GM18511 (cell line): ENCODE data around the gene ZXDC.

ENCODE experiments used
- ATAC-seq: cut with Tn5 transposase; IDR thresholded peaks from one replicate; pipeline ENCODE4 v1.9.1; 2021; ENCODE audit warnings: mild to moderate bottlenecking, moderate library complexity; ENCODE audit not compliant: unreplicated experiment

The ZXDC gene

GRCh38 chr3:126456766-126457388 is 18.8 kb downstream of the ZXDC start:
- ATAC-seq = no peak

GRCh38 chr3:126456211-126456610 is 19.5 kb downstream of the ZXDC start:
- no peak for ATAC-seq

GRCh38 chr3:126454437-126455198 is 21.1 kb downstream of the ZXDC start:
- no peak for ATAC-seq

- ATAC-seq = no peak
Measured at GRCh38 chr3:126454025-126454424, 21.7 kb downstream of the ZXDC start.

GRCh38 chr3:126452213-126452612 is 23.5 kb downstream of the ZXDC start:
- no peak for ATAC-seq

- ATAC-seq = no peak
Measured at GRCh38 chr3:126451511-126451910, 24.2 kb downstream of the ZXDC start.

GRCh38 chr3:126450744-126451143 is 24.9 kb downstream of the ZXDC start:
- no peak for ATAC-seq

GRCh38 chr3:126450219-126450618 is 25.5 kb downstream of the ZXDC start:
- no peak for ATAC-seq

- no peak for ATAC-seq
Measured at GRCh38 chr3:126449621-126450051, 26.1 kb downstream of the ZXDC start.

- no peak for ATAC-seq
Measured at GRCh38 chr3:126448893-126449180, 26.9 kb downstream of the ZXDC start.

- ATAC-seq = no peak
Measured at GRCh38 chr3:126448136-126448892, 27.4 kb downstream of the ZXDC start.

GRCh38 chr3:126447456-126448106 is 28.1 kb downstream of the ZXDC start:
- ATAC-seq = no peak

GRCh38 chr3:126446791-126447190 is 28.9 kb downstream of the ZXDC start:
- no peak for ATAC-seq

- ATAC-seq = no peak
Measured at GRCh38 chr3:126446301-126446700, 29.4 kb downstream of the ZXDC start.

GRCh38 chr3:126445506-126445905 is 30.2 kb downstream of the ZXDC start:
- no peak for ATAC-seq

GRCh38 chr3:126442856-126443242 is 32.8 kb downstream of the ZXDC start:
- no peak for ATAC-seq

- ATAC-seq = no peak
Measured at GRCh38 chr3:126442094-126442855, 33.4 kb downstream of the ZXDC start.

GRCh38 chr3:126441256-126441880 is 34.3 kb downstream of the ZXDC start:
- no peak for ATAC-seq

GRCh38 chr3:126440709-126440995 is 35.0 kb downstream of the ZXDC start:
- no peak for ATAC-seq

GRCh38 chr3:126439968-126440708 is 35.6 kb downstream of the ZXDC start:
- no peak for ATAC-seq
